ENCODE measurements around the gene TOP1. TPM values are rescaled to one million over a fixed set of nuclear protein-coding genes. Genes with fewer than 3 reads are reported as not detected.

Gene TOP1
- total and polyA plus RNA-seq, 9 of the 15 experiments (the other 6 are each of a cell fraction or from before 2014, with no cell fraction given), result 26.4 to 127 (median 39.6) TPM

DNA sequence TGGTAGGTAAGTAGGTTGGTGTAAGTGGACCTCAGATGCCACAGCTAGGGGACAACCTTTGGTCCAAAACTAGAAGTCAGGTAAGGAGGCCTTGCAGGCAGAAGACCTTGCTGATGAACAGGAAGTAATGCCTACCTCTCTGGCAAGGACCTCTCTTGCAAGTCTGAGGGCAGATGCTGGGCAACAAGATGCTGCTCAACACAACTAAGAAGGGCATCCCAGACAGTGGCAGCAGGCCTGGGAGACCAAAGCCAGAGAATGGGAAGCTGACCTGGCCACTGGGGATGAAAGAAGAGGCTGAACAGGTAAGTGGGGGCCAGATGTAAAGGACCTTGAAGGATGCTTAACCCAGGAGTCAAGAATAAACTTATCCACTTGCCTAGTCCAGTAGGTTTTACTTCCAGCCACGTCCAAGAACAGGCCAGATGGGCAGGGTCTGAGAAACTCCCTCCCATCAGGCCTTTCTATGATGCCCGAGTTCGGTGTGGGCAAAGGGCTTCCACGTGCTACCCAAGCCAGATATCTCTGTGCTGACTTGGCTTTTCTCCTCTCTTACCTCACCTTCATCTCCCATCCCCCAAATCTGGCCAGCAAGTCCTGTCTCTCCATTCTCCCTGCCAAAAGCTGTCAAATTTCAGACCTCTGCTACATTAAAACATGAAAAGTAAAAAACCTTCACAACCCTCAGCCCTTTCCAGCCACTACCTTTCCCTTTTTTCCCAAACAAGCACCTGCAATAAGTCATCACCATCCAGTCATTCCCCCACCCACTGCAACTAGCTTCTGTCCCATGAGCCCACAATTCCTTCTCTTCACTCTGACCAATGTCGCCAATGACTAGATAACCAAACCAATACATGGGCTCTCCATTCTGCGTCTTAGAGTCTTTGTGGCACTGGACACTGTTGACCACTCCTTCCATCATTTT is 97.2 kb downstream of the TOP1 start:
- DNase-seq (ENCODE audit: extremely low read depth in 1 of 4, low spot score in 3 of 4), result no peak
- peak; percentile 27 for ATAC-seq
- Histone ChIP-seq H3K9ac (ENCODE audit: insufficient read depth in 1 of 2, low read depth in 2 of 2, low read length in 2 of 2) (no peak overlapping the region), H3K9me1 (ENCODE audit: control insufficient read depth, insufficient read depth, low read length) (no peaks in the 10 kb centered on the region), H4K20me1 (replicated peaks; ENCODE audit: control insufficient read depth, insufficient read depth, low read length) (0 out of 2 replicates have a peak, but pooled peaks cover 3% of the 10 kb centered on the region), H3K4me2 (ENCODE audit: insufficient read depth, low read length) (no peak overlapping the region), H3K9me3 (replicated peaks; ENCODE audit: control insufficient read depth, insufficient read depth, low read depth, low read length) (no peaks in the 10 kb centered on the region), H3K27ac (ENCODE audit: extremely low read depth, low read depth, low read length) (no peak overlapping the region), H3K4me3 (no peak overlapping the region), H3K36me3 (ENCODE audit: control insufficient read depth, insufficient read depth, low read length) (peaks cover 52% of the 10 kb centered on the region), H3K4me1 (replicated peaks in 1 of 2; ENCODE audit: control insufficient read depth in 2 of 2, insufficient read depth in 2 of 2, low read length in 2 of 2) (no peaks in the 10 kb centered on the region), H3K79me2 (ENCODE audit: control insufficient read depth, insufficient read depth, low read length) (no peaks in the 10 kb centered on the region), H3K27me3 (ENCODE audit: control insufficient read depth in 2 of 2, insufficient read depth in 2 of 2, low read length in 2 of 2) (no peaks in the 10 kb centered on the region), H2AFZ (ENCODE audit: low read depth, low read length) (no peak overlapping the region)
- intact Hi-C loops (cut with micrococcal nuclease) (no loop called here), in situ Hi-C loops (cut with MboI) (no loop called here)
- 81% methylated on average over 6 of the region's 6 CpGs for WGBS (ENCODE audit: insufficient coverage, low coverage, missing lambda C conversion rate)
- no TSS peak for BruUV-seq (replicated peaks)
- POLR2A ChIA-PET, result interaction anchor here (0.7 to 1.6 kb wide), 5 partner anchors 8 to 34 kb away, joined by 3 to 5 read pairs (median 4); no protein-coding TSS in a partner anchor
- CTCF ChIA-PET (ENCODE audit: low intra/inter-chr PET ratio), result interaction anchor here (0.6 kb wide), 1 partner anchor 159 kb away, joined by 3 read pairs; no protein-coding TSS in a partner anchor
- no peak for FAIRE-seq
- no peak for TF ChIP-seq ZNF134 (CRISPR knock-in tag; conservative IDR thresholded peaks at IDR 0.05)
- TF ChIP-seq C11orf30 (IDR thresholded peaks at IDR 0.05; ENCODE audit: low read depth), result peak; percentile 39; the same call in 1 of the 2 replicates
- TF ChIP-seq, protein P1, sequence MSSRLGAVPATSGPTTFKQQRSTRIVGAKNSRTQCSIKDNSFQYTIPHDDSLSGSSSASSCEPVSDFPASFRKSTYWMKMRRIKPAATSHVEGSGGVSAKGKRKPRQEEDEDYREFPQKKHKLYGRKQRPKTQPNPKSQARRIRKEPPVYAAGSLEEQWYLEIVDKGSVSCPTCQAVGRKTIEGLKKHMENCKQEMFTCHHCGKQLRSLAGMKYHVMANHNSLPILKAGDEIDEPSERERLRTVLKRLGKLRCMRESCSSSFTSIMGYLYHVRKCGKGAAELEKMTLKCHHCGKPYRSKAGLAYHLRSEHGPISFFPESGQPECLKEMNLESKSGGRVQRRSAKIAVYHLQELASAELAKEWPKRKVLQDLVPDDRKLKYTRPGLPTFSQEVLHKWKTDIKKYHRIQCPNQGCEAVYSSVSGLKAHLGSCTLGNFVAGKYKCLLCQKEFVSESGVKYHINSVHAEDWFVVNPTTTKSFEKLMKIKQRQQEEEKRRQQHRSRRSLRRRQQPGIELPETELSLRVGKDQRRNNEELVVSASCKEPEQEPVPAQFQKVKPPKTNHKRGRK (tag; IDR thresholded peaks at IDR 0.05), result no peak
- peak; percentile 29 for TF ChIP-seq POLR2B (IDR thresholded peaks at IDR 0.05; ENCODE audit: low read depth, partially characterized antibody)
- peak; percentile 56 for TF ChIP-seq ZNF316 (IDR thresholded peaks at IDR 0.05)
- peak; percentile 54 for TF ChIP-seq SUPT5H (IDR thresholded peaks at IDR 0.05)
- TF ChIP-seq MCM2 (IDR thresholded peaks at IDR 0.05; ENCODE audit: low read depth), result no peak
